Forelimb muscle (tissue), 1 donor: ENCODE data around the gene MYOCD. TPM values are rescaled to one million over a fixed set of nuclear protein-coding genes. Genes with fewer than 3 reads are reported as not detected.

Source experiments
- DNase-seq: peaks from one replicate; pipeline ENCODE4 v3.0.0-alpha.2; 2013; ENCODE audit warnings: low read depth
- polyA plus RNA-seq: library from polyadenylated mRNA; unstranded; fragments of 120-200 nt; gene quantifications from one replicate; pipeline ENCODE4 v1.2.1, GENCODE V29; 2013; ENCODE audit not compliant: insufficient read length

MYOCD gene
- polyA plus RNA-seq, 1 donor = 0.70 TPM

- no peak for DNase-seq
Measured at GRCh38 chr17:12745486-12745885, 79.8 kb downstream of the MYOCD start.

- DNase-seq = no peak
Measured at GRCh38 chr17:12756786-12757185, 91.1 kb downstream of the MYOCD start.

GRCh38 chr17:12759090-12759489 lies 93.4 kb downstream of the MYOCD start:
- DNase-seq = no peak

GRCh38 chr17:12765548-12765947 lies 99.9 kb downstream of the MYOCD start:
- no peak for DNase-seq

GRCh38 chr17:12768255-12768654 lies 102.6 kb downstream of the MYOCD start:
- DNase-seq = no peak

GRCh38 chr17:12769981-12770380 lies 104.3 kb downstream of the MYOCD start:
- DNase-seq = no peak

GRCh38 chr17:12773153-12773552 lies 107.5 kb downstream of the MYOCD start:
- DNase-seq = no peak

GRCh38 chr17:12789075-12789480 lies 123.4 kb downstream of the MYOCD start:
- no peak for DNase-seq

- no peak for DNase-seq
Measured at GRCh38 chr17:12789481-12790248, 124.0 kb downstream of the MYOCD start, which contains the start of gene ARHGAP44. ARHGAP44 (plus strand) TSS chr17:12789498; CDS start chr17:12789839, 341 bp downstream.

- no peak for DNase-seq
Measured at GRCh38 chr17:12790249-12791106, 124.8 kb downstream of the MYOCD start.

- no peak for DNase-seq
Measured at GRCh38 chr17:12794919-12795532, 129.3 kb downstream of the MYOCD start.

- no peak for DNase-seq
Measured at GRCh38 chr17:12800855-12801365, 135.2 kb downstream of the MYOCD start.

GRCh38 chr17:12806630-12807029 lies 140.9 kb downstream of the MYOCD start:
- DNase-seq = no peak

- DNase-seq = no peak
Measured at GRCh38 chr17:12808723-12809122, 143.0 kb downstream of the MYOCD start.

GRCh38 chr17:12812877-12813276 lies 147.2 kb downstream of the MYOCD start:
- DNase-seq = no peak

GRCh38 chr17:12813664-12814063 lies 148.0 kb downstream of the MYOCD start:
- DNase-seq = no peak

GRCh38 chr17:12814718-12815117 lies 149.0 kb downstream of the MYOCD start:
- DNase-seq = no peak

GRCh38 chr17:12815642-12816141 lies 150.0 kb downstream of the MYOCD start:
- no peak for DNase-seq
